Left kidney (tissue), 8 donors: ENCODE measurements around the gene MXRA5. TPM values are rescaled to one million over a fixed set of nuclear protein-coding genes. Genes with fewer than 3 reads are reported as not detected.
A peak's percentile ranks its signal among the peaks of the same experiment; 100 is the strongest.
"Not testable (repeated sequence)": the region's sequence is repeated elsewhere in the genome, so short reads cannot be mapped to it uniquely, and the experiment has no call there.

Experiments
- DNase-seq: peaks from one replicate; pipeline ENCODE4 v3.0.0-alpha.2; 2013
- long read RNA-seq, 8 donors: transcript quantifications; one replicate each; lab custom pipeline, GENCODE V29; 2026
- polyA plus RNA-seq: library from polyadenylated mRNA; unstranded; fragments of 120-200 nt; gene quantifications from one replicate; pipeline ENCODE4 v1.2.1, GENCODE V29; 2013; ENCODE audit not compliant: insufficient read length

The MXRA5 gene, protein sequence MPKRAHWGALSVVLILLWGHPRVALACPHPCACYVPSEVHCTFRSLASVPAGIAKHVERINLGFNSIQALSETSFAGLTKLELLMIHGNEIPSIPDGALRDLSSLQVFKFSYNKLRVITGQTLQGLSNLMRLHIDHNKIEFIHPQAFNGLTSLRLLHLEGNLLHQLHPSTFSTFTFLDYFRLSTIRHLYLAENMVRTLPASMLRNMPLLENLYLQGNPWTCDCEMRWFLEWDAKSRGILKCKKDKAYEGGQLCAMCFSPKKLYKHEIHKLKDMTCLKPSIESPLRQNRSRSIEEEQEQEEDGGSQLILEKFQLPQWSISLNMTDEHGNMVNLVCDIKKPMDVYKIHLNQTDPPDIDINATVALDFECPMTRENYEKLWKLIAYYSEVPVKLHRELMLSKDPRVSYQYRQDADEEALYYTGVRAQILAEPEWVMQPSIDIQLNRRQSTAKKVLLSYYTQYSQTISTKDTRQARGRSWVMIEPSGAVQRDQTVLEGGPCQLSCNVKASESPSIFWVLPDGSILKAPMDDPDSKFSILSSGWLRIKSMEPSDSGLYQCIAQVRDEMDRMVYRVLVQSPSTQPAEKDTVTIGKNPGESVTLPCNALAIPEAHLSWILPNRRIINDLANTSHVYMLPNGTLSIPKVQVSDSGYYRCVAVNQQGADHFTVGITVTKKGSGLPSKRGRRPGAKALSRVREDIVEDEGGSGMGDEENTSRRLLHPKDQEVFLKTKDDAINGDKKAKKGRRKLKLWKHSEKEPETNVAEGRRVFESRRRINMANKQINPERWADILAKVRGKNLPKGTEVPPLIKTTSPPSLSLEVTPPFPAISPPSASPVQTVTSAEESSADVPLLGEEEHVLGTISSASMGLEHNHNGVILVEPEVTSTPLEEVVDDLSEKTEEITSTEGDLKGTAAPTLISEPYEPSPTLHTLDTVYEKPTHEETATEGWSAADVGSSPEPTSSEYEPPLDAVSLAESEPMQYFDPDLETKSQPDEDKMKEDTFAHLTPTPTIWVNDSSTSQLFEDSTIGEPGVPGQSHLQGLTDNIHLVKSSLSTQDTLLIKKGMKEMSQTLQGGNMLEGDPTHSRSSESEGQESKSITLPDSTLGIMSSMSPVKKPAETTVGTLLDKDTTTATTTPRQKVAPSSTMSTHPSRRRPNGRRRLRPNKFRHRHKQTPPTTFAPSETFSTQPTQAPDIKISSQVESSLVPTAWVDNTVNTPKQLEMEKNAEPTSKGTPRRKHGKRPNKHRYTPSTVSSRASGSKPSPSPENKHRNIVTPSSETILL (N-terminal part only)
- 5.6 TPM for polyA plus RNA-seq
- long read RNA-seq, donor 1: 0 reads
- long read RNA-seq, donor 2, partial matches to known transcripts: 5 of 5 reads
- long read RNA-seq, donor 2, other reads (novel, unspliced or antisense): 0 of 5 reads
- long read RNA-seq, donor 3: 0 reads
- long read RNA-seq, donor 4: 0 reads
- long read RNA-seq, donor 5: 0 reads
- long read RNA-seq, donor 6, partial matches to known transcripts: 13 of 13 reads
- long read RNA-seq, donor 6, other reads (novel, unspliced or antisense): 0 of 13 reads
- long read RNA-seq, donor 7, partial matches to known transcripts: 5 of 5 reads
- long read RNA-seq, donor 7, other reads (novel, unspliced or antisense): 0 of 5 reads
- long read RNA-seq, donor 8: 0 reads

DNA sequence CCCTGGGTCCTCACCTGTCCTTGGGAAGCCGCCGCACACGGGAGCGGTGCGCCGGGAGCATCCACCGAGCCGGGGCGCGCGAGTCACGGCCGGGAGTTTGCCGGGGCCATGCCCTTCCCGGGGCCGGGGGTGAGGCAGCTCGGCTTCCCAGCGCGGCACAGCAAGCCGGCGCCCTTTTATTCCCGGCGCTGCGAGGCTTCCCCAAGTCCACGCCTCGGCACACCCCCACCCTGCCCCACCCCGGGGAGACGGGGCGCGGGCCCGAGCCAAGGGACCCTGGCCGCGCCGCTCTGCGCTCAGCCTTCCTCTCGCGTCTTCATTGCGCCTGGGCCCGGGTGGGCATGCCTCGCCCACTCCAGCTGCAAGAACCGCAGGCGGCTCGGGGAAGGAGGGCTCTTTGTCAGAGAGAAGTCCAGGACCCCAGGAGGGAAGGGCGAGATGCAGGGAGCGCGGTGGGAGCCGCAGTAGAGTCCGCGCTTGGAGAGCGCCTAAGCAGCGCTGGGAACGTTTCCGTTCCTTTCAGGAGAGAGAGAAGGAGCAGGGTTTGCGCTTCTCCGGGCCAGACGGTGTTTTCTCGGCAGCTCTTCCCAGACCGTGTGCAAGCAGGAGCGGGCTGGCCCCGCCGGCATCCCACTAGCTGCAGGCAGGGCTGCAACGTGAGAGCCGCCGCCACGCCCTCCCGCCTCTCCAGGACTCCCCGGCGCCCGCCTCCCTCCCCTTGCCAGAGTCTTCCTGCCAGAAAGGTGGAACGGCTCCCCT lies at the start of gene MXRA5:
TSS of gene MXRA5 (minus strand) at position 152 of the 759 bp plus-strand sequence. CDS start 2,819 bp downstream, outside the sequence.
- DNase-seq: peak; percentile 42

DNA sequence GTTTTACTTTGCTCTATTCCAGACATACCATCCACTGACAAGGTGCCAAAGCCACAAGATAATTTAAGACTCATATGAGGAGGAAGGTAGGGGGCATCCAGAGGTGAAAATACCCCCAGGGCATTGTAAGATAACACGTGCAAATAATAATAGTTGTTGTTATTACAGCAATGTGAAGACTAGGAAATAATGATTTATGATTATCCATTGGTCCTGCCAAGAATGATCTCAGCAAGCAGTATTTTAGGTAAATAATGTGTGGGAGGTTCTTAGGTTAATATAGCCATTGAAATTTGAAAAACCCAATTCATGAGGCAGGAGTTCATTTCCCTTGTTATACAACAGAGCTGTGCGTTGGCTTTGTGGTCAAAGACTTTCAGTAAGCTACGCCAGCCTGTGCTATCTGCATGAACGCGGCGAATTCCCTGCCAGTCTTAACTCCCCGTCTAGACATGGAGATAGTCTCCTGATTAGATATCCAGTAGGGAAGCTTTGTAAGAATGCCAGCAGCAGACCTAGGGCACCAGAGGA lies 47.2 kb upstream of the MXRA5 start:
- no peak for DNase-seq

DNA sequence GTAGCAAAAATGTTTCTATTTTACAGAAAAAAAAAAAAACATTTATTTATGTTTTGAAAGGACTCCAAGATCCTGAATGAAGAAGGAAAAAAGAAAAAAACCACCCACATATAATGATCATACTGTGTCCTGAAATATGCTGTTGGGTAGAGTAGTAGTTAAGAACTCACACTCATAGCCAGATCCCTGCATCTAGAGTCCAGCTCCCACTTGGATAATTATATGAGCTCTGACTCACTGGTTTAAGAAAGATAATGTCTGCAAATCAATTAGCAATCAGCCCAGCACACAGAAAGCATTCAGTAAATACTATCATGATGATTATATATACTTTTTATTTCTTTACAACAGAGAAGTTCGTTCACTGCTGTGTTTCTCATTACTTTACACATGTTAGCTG lies 46.7 kb upstream of the MXRA5 start:
- DNase-seq: no peak

DNA sequence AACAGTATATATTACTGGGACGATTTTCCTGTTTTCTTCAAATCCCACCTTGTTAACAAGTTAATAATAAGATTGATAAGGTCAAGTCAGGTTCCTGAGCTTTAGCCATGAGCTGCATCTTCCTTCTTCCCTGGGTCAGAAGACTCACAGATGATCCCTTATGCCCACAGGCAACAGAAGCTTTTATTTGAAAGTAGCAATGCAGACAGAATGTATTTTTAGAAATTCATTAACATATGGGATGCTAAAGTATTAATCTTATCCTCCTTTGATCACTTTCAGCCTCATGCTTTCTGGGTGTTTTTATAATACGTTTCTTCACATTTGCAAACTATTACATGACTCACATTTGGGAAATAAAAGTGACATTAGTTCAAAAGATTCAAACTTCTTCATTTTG lies 42.0 kb upstream of the MXRA5 start:
- DNase-seq: no peak

DNA sequence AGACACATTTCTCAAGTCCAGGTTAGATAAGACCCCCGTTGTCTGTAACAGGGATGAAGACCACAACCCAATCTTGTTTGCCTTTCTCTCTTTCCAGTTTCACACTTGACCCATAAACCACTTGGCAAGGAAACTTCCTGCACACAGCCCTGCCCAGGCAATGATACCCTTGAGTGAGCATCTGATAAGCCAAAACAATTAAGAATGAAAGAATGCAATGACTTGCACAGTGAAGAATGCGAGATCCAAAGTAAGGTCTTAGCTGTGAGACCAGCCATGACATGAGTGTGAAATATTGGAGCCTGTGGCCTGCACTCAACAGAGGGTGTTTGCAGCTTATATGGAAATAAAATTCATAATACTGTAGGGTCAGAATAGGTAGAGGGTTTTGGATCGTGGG lies 37.9 kb upstream of the MXRA5 start:
- DNase-seq: peak; percentile 34

DNA sequence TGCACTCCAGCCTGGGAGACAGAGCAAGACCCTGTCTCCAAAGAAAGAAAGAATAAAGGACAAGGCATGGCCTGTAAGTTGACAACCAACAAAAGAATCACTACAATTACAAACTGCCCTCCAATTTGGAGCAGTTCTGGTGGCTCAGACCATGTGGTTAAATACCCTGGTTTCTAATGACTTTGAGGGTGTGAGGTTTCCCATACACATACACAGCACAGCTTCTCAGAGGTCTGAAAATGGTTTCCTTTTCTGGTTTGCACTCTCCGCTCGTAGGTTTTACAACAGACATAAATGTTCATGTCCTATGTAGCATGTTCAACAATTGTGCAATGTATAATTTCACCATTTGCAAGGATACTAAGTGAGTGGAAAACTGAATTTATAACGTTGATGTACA lies 34.2 kb upstream of the MXRA5 start:
- DNase-seq: no peak

DNA sequence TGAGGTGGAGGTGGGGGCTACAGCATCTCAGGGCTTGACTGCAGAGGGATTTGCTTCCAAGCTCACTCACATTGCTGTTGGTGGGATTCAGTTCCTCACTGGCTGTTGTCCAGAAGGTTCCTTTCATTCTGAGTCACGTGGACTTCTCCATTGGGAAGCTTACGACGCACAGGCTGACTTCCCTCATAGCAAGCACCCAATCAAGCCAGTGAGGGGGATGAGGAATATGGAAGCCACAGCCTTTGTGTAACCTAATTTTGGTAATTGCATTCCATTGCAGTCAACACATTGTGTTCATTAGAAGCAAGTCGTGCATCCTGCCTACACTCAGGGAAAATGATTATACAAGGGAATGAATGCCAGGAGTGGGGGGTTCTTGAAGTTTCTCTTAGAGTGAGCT lies 32.7 kb upstream of the MXRA5 start:
- DNase-seq: no peak

DNA sequence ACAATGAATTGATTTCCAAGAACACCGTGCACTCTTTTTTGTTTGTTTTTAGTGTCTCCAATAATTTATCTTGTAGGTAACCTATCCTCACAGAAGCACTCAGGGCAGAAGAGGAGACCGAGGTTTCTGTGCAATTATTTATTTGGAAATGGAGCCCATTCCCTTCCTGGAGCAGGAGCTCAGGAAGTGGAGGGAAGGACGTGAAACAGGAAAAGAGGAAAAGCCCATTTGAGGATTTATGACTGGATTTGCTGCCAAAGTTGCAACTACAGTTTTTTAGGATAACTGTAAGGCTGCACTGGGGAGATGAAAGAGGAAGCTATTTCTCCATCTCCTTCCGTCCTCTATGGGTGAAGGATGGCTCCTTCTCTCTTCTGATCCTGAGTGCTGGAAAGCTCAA lies 31.7 kb upstream of the MXRA5 start:
- no peak for DNase-seq

DNA sequence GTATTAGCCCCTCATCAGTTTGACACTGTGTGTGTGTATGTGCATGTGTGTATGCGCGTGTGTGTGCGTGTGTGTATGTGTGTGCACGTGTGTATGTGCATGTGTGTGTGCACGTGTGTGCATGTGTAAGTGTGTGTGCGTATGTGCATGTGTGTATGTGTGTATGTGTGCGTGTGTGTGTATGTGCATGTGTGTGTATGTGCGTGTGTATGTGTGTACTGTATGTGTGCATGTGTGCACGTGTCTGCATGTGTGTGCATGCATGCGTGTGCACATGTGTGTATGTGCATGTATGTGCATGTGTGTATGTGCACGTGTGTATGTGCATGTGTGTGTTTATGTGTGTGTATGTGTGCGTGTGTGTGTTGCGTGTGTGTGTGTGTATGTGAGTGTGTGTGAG lies 31.1 kb upstream of the MXRA5 start:
- DNase-seq: no peak

DNA sequence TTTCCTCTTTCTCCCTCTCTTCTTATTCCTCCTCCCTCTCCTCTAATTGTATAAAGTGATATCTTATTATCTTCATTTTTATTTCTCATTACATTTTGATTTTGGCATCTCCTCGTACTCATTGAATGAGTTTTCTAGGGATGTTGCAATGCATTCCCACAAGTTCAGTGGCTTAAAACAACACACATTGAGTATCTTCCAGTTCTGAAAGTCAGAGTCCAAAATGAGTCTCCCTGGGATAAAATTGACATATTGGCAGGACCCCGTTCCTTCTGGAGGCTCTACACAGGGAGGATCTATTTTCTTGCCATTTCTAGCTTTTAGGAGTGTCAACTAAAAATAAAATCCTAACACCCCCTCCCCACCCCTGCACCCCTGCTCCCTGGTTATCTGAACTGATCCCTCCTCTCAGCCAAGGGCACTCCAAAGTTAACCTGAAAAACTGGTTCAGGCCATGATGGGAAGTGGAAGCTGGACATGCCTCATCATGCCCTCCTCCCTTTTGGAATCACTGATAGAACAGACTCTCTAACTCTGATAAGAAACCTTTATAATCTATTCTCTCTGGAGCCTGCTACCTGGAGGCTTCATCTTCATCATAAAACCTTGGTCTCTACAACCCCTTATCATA lies 29.5 kb upstream of the MXRA5 start:
- DNase-seq: not testable (repeated sequence)

DNA sequence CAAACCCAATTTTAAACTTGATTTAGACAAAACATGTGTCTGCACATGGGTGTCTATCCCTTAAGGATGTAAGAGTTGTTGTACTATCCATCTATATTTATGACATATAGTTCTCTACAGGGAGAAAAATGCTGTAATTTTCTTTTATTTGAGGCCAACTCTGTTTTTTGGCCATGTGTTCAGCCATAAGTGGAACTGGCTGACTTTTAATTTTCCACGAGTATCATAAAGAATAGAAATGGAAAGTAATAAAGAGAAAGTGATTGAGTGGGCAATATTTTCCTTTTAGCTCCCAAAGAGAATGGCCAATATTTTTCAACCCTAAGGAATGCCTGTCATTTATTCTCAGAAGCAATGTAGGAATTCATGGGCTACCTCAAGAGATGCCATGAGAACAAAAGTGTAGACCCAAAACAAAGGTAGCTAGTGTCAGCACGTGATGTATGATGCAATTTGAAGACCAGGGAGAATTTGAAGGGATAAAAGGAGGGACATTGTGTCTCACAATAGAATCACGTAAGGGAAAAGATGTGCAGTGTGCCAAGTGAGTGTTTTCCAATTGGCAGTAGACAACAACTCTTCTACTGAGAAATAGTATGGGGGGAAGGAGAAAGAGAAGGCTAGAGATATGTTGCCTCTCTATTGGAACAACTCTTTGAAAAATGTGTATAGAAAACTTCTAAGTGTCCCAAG lies 27.8 kb upstream of the MXRA5 start:
- no peak for DNase-seq

DNA sequence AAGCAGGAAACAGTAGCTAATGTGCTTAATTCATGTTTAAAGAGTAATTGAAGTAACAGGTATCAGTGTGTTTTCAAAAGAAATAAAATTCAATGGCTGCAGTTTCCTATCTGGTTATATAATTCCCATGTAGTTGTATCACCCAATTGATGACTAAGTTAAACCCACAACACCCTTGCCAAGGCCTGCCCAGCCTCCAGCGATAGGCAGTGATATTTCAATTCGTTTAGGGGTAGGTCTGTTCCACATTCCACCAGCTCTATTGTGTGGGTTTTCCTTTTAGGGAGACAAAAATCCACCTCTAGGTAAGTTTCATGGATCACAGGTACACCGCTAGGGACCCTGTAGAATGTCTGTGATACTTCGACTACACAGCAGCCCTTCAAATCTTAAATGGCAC lies 24.7 kb upstream of the MXRA5 start:
- no peak for DNase-seq

DNA sequence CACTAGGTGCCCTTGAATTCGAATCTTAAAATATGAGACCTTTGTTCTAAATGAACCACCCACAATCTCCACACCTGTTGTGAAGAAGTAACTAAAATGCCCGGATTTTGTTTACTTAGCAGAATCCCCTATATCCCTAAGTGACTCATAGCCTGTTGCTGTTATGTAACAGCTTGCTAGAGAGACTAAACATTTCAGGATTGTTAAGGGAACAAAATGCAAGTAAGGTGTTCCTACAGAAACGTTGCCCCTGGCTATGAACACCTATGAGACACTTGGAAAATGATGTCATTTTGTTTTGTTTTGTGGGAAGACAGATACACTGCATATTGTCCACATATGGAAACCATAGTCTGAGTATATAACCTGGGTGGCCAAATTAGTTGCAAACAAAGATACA lies 24.2 kb upstream of the MXRA5 start:
- no peak for DNase-seq

DNA sequence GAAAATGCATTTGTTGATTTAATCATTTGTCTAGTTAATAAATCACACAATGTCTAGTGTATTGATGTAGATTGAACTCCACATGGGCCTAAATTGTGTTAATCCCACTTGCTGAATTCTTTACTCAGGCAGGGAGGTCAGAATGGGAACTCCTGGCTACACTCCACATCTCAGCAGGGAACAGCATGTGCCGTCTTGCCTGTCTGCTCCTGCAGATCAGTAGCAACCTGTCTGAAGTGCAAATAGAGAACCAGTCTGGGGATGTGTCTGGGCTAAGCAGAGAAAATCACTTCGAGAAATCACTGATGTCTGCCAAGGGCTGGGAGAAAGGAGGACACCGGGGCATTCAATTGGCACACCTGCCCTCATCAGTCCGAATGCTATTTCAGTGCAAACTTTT lies 16.5 kb upstream of the MXRA5 start:
- no peak for DNase-seq

DNA sequence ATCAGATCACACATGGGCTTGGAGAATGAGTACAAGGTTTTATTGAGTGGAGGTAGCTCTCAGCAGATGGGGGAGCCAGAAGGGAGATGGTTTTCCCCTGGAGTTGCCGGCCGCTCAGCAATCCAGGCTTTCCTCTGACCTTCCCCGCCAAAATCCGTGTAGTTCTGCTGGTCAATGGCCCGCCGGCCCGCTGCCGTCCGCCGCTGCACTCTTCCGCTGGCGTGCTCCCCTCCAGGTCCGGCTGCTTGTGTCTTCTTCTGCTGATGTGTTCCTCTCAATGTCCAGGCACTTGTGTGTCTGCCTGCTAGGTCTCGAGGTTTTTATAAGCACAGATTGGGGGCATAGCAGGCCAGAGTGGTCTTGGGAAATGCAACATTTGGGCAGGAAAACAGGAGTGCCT lies 14.4 kb upstream of the MXRA5 start:
- no peak for DNase-seq

DNA sequence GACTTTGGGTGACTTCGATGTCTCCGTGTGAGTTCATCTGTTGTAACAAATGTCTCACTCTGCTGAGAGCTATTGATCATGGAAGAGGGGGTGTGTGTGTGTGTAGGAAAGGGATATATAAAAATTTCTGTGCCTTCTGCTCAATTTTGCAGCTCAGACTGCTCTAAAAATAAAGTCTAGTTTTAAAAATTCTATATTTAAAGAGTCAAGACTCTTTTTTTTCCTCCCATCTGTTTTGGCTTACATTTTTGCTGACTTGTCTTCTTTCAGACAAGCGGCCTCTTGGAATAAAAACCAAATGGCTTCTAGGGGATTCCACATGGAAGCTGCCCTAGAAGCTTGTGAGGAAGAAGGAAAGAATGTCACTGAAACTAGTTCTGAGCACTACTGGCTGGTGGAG lies 6.3 kb upstream of the MXRA5 start:
- DNase-seq: not testable (repeated sequence)

DNA sequence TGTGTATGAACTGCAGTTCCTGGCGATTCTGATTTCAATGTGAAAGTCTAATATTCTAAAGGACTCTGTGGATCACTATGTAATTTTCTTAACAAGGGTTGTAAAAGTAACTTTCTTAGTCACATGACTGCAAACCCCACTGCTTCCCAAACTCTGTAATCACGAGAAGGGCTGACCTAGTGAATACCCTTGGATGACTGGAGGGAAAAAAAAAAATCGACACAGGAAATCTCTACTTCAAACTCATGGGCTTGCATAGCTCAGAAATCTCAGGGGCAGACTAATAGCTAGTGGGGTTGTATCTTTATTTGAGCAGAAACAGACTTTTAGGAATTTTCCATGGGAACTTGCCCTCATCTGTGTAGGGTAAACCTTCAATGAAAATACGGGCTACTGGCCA lies 4.8 kb upstream of the MXRA5 start:
- DNase-seq: no peak

DNA sequence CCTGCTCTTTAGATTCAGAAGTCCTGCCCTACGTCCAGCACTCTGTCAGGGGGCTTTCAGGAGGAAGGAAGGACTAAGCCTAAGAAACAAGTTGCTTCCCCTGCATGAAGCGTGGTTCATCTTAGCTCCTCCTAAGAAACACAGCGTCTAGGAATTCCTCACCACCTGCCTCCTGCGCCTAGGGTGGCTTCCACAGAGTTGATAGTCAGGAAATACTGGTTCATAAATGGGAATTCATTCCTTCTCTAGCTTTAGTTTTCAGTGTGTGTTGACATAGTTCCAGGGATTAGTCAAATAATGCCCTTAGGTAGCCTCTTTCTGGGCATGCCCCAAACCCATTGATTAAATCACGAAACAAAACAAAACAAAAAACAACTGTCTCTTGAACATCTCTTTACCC lies 1.7 kb upstream of the MXRA5 start:
- DNase-seq: no peak
